Hair follicle dermal papilla cell (primary cell): Measurements from ENCODE around the gene SERPINB13. TPM values are rescaled to one million over a fixed set of nuclear protein-coding genes. Genes with fewer than 3 reads are reported as not detected.

Experiments
- total RNA-seq: library from RNA; depleted of rRNA; stranded (reverse); fragments of >200 nt; gene quantifications from 2 replicates; pipeline ENCODE4 v1.2.3, GENCODE V29; 2012

SERPINB13 gene, protein sequence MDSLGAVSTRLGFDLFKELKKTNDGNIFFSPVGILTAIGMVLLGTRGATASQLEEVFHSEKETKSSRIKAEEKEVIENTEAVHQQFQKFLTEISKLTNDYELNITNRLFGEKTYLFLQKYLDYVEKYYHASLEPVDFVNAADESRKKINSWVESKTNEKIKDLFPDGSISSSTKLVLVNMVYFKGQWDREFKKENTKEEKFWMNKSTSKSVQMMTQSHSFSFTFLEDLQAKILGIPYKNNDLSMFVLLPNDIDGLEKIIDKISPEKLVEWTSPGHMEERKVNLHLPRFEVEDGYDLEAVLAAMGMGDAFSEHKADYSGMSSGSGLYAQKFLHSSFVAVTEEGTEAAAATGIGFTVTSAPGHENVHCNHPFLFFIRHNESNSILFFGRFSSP
- total RNA-seq = not detected in 2 replicates

DNA sequence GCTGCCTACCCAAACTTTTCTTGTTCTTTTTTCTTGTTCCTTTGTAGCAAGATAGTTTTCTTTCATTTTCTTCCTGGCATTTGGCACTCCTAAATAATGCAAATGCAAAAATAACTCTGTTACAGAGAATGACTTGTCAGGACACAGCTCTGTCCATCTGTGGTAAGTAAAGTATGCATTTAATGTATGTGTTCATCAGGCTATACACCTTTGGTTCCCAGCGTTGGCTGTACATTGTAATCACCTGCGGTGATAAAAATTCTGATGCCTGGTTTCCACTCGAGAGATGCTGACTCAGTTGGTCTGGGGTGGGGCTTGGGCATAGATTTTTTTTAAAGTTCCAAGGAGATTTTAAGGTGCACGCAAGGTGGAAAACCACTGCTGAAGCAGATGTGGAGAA lies at the start of gene SERPINB13:
SERPINB13 (plus strand) TSS at position 378 of the 400 bp plus-strand sequence. CDS start 1,325 bp downstream, outside the sequence.

GRCh38 chr18:63542069-63542468 lies 45.1 kb upstream of the SERPINB13 start, which contains the start of gene SERPINB12:
Gene SERPINB12 (plus strand): TSS chr18:63542369. CDS start chr18:63556160, 13,791 bp downstream.

DNA sequence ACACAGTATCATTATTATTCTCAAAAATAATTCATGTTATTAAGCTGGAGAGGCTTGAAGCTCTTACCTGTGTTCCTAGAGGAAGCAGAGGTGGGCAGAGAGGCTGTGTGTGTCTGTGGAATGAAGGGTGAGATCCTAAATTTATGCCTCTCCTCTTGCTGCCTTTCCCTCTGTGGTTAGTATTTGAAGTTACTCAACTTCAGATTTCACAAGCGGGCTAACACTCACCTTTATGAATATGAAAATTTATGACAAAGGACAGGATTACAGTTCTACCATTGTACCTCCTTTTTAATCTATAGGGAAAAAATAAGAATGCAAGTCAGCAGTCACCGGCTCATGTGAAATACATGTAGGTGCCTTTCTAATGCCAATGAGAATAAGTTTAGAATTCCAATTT lies 57.0 kb downstream of the SERPINB13 start, which contains the start of gene SERPINB4:
SERPINB4 (minus strand) TSS at position 115 of the 400 bp plus-strand sequence. CDS start 679 bp downstream, outside the sequence.

Other genes starting within 250 kb of the SERPINB13 start
- gene KDSR, start 220.1 kb upstream of the SERPINB13 start, total RNA-seq = 33.3 and 39.5 TPM in 2 replicates
- 47.4 and 47.5 TPM in 2 replicates for gene VPS4B, start 164.9 kb upstream of the SERPINB13 start, total RNA-seq
- gene SERPINB5, start 110.4 kb upstream of the SERPINB13 start, total RNA-seq = 0.65 and 1.1 TPM in 2 replicates
- 0.32 TPM in 1 of 2 replicates, not detected in the other for gene SERPINB12, start 45.0 kb upstream of the SERPINB13 start, total RNA-seq
- not detected in 2 replicates for gene SERPINB4, start 56.9 kb downstream of the SERPINB13 start, total RNA-seq
- not detected in 2 replicates for gene SERPINB3, start 74.5 kb downstream of the SERPINB13 start, total RNA-seq
- gene SERPINB11, start 115.6 kb downstream of the SERPINB13 start, total RNA-seq = not detected in 2 replicates
- gene SERPINB7, start 188.1 kb downstream of the SERPINB13 start, total RNA-seq = 19.6 and 24.3 TPM in 2 replicates